Globus pallidus (tissue), 1 donor: Measurements from ENCODE around the gene ADGRF3.
"Not testable (repeated sequence)": the region's sequence is repeated elsewhere in the genome, so short reads cannot be mapped to it uniquely, and the experiment has no call there.

Experiments
- DNase-seq: peaks from one replicate; pipeline ENCODE4 v3.0.0-alpha.2; 2015; ENCODE audit warnings: low spot score

The ADGRF3 gene

GRCh38 chr2:26317377-26318105, 29.0 kb downstream of the ADGRF3 start:
- DNase-seq = no peak

DNA sequence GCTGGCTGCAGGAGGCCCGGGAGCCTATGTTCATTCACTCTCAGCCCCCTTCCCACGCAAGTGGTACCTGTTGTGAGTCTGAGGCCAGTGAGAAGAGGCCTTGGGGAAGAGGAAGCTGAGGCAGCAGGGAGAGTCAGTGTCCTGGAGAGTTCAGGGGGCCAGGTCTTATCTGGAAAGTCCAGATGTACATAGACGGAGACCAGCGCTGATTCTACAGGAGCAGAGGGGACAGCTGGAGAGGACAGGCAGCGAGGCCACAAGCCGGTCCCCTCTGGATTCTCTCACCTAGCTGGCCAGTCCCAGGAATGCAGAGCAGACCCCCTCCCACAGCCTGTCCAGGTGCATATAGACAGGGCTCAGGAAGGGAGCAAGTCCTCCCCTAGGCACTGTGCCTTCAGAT, 29.7 kb downstream of the ADGRF3 start:
- no peak for DNase-seq

GRCh38 chr2:26316041-26316440, 30.5 kb downstream of the ADGRF3 start:
- no peak for DNase-seq

- DNase-seq = no peak
Observed at GRCh38 chr2:26314243-26314642, 32.3 kb downstream of the ADGRF3 start.

DNA sequence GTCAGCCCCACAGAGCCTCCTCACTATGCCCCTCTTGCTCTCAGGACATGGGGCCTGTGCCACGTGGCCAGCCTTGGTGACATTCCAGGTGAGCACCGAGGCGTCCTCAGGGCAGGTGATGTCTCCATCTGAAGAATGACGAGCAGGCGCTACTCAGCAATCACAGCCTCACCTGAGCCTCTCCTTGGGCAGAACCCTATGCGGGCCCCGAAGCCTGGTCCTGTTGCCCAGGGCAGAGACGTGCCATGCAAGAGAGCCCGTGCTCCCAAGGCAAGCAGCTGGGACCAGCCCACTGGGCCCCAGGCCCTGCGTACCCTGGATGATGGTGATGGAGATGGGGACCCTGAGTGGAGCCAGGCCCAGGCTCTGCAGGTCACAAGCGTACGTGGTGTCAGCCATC, 33.1 kb downstream of the ADGRF3 start:
- DNase-seq = no peak

- no peak for DNase-seq
Observed at GRCh38 chr2:26312471-26312870, 34.1 kb downstream of the ADGRF3 start.

DNA sequence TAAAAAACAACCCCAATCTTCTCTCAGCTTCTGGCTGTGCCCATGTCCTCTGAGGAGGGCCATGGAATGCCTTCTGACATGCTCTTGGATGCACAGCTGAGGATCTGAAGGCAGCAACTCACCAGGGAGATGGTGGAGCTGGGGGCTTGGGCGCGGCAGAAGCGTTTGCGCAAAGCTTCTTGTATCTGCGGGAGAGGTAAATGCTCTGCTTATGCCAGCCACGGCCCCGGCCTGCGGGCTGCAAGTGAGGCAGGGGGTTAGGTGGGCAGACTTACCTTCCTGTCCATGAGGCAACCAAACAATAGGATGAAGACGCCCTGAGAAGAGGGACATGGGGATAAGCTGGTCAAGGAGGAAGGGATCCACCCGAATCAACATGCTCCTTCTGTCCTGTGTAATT, 36.7 kb downstream of the ADGRF3 start:
- DNase-seq = no peak

GRCh38 chr2:26305540-26305939, 41.0 kb downstream of the ADGRF3 start:
- DNase-seq = no peak

- DNase-seq = not testable (repeated sequence)
Observed at GRCh38 chr2:26305094-26305493, 41.5 kb downstream of the ADGRF3 start.

GRCh38 chr2:26302846-26303245, 43.7 kb downstream of the ADGRF3 start:
- no peak for DNase-seq

DNA sequence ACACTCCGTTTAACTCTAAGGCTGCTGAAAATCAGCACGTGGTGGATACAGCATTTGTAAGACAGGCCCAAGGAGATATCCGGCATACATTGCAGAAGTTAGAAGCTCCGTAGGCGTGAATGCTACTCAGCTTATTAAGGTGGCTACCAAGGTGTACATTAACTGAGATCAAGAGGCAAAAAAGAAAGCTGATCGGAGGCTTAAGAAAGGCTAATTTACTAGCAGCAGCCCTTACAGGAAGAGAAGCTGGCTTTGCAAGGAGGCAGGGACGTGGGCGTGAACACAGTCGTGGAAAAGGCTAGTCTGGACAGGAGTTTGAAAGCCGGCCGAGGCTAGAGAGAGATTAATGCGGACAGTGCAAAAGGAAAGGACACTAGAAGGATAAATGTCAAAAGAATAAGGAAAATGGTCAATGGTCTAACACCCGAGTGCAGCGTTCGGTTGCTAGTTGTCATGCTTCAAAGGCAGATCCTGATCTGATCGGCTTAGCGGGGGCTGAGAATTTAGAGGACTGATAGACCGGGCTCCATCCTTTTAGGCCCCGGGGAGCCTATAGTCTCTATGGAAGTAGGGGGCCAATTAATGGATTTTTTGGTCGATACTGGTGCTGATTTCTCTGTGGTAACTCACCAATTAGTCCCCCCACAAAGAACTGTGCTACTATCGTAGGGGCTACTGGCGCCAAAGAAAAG, 46.2 kb downstream of the ADGRF3 start:
- peak; percentile 3 for DNase-seq

- peak; percentile 15 for DNase-seq
Observed at GRCh38 chr2:26299471-26300101, 47.0 kb downstream of the ADGRF3 start.

DNA sequence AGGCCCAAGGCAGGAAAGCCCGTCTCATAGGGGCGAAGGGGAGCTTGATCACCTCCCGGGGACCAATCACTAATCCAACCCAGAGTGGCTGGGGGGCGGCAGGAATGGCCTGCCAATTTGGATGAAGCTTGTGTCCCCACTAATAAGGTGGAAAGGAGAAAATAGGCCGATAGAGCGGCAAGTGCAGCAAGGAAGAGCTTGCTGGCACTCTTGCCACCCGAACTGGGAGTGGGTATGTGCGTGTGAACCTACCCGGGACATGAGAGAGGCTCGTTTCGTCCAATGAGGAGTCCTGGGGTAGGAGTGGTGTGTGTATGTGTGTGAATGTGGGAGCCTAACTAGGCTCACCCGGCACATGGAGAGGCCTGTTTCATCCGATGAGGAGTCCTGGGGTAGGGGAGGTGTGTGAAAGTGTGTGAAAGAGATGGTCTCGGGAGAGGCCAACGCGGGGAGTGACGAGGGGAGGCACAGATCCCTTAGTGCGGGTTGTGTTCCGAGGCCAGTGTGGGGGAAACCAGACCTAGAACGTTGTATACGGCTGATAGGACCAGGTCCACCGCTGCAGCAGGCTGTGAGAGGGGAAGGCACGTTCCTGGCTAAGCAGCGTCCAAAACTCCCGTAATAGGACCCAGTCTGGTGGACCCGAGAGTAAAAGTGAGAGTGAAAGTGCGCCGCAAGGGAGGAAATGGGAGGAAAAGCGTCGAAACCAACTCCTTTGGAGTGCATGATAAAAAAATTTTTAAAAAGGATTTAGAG, 47.8 kb downstream of the ADGRF3 start:
- peak; percentile 13 for DNase-seq

DNA sequence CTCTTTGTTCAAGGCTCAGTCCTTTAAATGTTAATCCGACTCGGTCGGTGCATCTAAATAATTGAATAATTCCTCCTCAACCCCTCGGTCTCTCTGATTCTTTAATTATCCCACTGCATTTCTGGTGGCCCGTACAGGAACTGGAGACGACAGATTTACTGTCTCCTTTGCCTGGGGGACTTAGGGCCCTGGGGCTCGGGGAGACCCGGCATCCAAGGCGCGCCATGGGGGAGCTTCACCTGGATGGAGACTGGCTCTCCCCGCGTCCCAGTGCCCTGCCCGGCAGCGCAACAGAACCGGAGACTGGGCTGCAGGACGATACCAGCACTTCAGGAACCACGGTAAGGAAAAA, 48.3 kb downstream of the ADGRF3 start:
- no peak for DNase-seq

DNA sequence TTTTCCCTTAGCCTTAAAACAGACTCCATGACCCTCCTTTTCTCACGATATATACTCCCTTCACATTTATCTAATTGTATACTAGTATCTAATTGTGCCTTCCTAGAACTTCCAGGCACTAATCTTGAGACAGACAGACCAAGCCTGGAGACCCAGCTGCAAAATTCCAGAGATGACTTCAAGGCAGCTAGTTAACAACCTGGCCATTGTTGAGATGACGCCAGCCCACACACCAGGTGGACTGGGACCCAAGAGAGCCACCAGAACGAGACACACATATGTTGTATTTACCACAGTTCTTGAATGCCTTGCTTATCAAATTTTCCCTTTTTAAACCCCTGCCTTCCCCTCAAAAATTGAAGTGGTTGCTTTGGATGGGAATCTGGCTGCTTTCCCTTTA, 49.5 kb downstream of the ADGRF3 start:
- no peak for DNase-seq

- no peak for DNase-seq
Observed at GRCh38 chr2:26295511-26295910, 51.1 kb downstream of the ADGRF3 start.

DNA sequence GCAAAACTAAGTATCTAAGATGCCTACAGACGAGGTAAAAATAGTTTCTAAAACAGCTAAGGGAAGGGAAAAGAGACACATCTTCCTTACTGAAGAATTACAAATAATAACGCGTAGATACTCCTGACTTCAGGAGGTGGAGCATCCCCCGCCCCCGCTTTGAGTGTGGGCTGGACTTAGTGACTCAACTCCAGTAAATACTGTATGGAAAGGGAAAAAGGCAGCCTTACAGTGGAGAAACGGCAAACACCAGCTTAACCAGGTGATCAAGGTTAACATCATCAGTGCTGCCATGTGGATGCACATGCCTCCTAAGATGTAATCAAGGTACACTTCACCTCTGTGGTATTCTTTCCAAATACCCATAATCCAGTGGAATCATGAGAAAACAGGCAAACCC, 53.9 kb downstream of the ADGRF3 start:
- DNase-seq = no peak

- DNase-seq = no peak
Observed at GRCh38 chr2:26290001-26290400, 56.6 kb downstream of the ADGRF3 start.

DNA sequence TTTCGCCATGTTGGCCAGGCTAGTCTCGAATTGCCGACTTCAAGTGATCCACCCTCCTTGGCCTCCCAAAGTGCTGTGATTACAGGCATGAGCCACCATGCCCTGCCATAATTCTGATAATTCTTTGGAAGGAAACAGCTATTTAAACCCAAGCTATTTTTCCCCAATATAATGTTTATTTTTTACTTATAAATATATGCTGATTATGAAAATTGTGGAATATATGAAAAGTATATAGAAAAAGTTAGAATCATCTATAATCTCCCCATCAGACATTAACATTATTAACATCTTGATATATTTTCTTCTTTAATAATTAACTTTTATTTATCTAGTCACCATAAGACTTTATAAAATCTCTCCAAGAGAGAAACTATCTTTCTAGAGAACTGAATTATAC, 60.7 kb downstream of the ADGRF3 start:
- DNase-seq = no peak

GRCh38 chr2:26284132-26284531, 62.5 kb downstream of the ADGRF3 start:
- no peak for DNase-seq

- no peak for DNase-seq
Observed at GRCh38 chr2:26283606-26284005, 63.0 kb downstream of the ADGRF3 start.

- DNase-seq = no peak
Observed at GRCh38 chr2:26281226-26281625, 65.4 kb downstream of the ADGRF3 start.

GRCh38 chr2:26279886-26280285, 66.7 kb downstream of the ADGRF3 start:
- no peak for DNase-seq
